GM13977 (cell line): ENCODE results near the gene RGS19.

Source experiments
- DNase-seq: peaks from one replicate; pipeline ENCODE4 v3.0.0; 2012; ENCODE audit warnings: low spot score
- CTCF ChIP-seq: IDR thresholded peaks from 2 replicates; pipeline ENCODE4 v1.5.1; 2012; ENCODE audit warnings: mild to moderate bottlenecking, control low read depth; ENCODE audit not compliant: insufficient read depth; ENCODE audit errors: extremely low read depth, missing control alignments
- in situ Hi-C: fragments of 300-500 bp; cut with MboI; formaldehyde crosslinking; loops from one replicate; pipeline ENCODE4 v1.12.0; 2022; ENCODE audit warnings: low sequenced_read_pairs, low pct_unique_long_range_greater_than_20kb, mixed read lengths, inconsistent platforms; ENCODE audit not compliant: unreplicated experiment

Gene RGS19

GRCh38 chr20:64099086-64099786 is 19.9 kb upstream of the RGS19 start:
- in situ Hi-C loops, result no loop called here
- no peak for DNase-seq
- TF ChIP-seq CTCF, result no peak

GRCh38 chr20:64098471-64099013 is 19.2 kb upstream of the RGS19 start:
- no peak for DNase-seq
- in situ Hi-C loops, result no loop called here
- no peak for TF ChIP-seq CTCF

- no peak for TF ChIP-seq CTCF
- in situ Hi-C loops, result no loop called here
- DNase-seq, result no peak
Measured at GRCh38 chr20:64096535-64096934, 17.2 kb upstream of the RGS19 start.

GRCh38 chr20:64095927-64096326 is 16.6 kb upstream of the RGS19 start:
- in situ Hi-C loops, result no loop called here
- no peak for TF ChIP-seq CTCF
- no peak for DNase-seq

- in situ Hi-C loops, result no loop called here
- no peak for DNase-seq
- no peak for TF ChIP-seq CTCF
Measured at GRCh38 chr20:64095455-64095854, 16.1 kb upstream of the RGS19 start.

GRCh38 chr20:64093013-64093503 is 13.7 kb upstream of the RGS19 start:
- in situ Hi-C loops, result no loop called here
- no peak for TF ChIP-seq CTCF
- DNase-seq, result no peak
